Astrocyte of the spinal cord (primary cell): ENCODE measurements around the gene DHTKD1.

Experiments
- DNase-seq: peaks from one replicate; pipeline ENCODE4 v3.0.0; 2011; ENCODE audit warnings: low read depth, low spot score
- H3K4me3 ChIP-seq: 2 replicates; pipeline ENCODE4 v1.5.1; 2011; ENCODE audit warnings: low read depth, mild to moderate bottlenecking, low read length, moderate library complexity
- CTCF ChIP-seq: IDR thresholded peaks from 2 replicates; pipeline ENCODE4 v1.5.1; 2012; ENCODE audit warnings: low read depth, mild to moderate bottlenecking, low read length, inconsistent platforms
- in situ Hi-C: cut with HindIII; loops from 2 replicates; pipeline ENCODE4 v1.10.0; 2017; ENCODE audit warnings: low sequenced_read_pairs

The DHTKD1 gene

GRCh38 chr10:12156367-12157123 lies 87.8 kb downstream of the DHTKD1 start:
- no peak overlapping the region for H3K4me3 ChIP-seq
- in situ Hi-C loops = no loop called here
- no peak for DNase-seq
- no peak for TF ChIP-seq CTCF

GRCh38 chr10:12158111-12158510 lies 89.4 kb downstream of the DHTKD1 start:
- in situ Hi-C loops = no loop called here
- no peak overlapping the region for H3K4me3 ChIP-seq
- no peak for DNase-seq
- no peak for TF ChIP-seq CTCF

- in situ Hi-C loops = no loop called here
- DNase-seq = no peak
- no peak for TF ChIP-seq CTCF
- no peak overlapping the region for H3K4me3 ChIP-seq
These were observed 91.9 kb downstream of the DHTKD1 start for GRCh38 chr10:12160664-12161063.

GRCh38 chr10:12162927-12163326 lies 94.2 kb downstream of the DHTKD1 start:
- DNase-seq = no peak
- no peak for TF ChIP-seq CTCF
- no peak overlapping the region for H3K4me3 ChIP-seq
- in situ Hi-C loops = no loop called here

GRCh38 chr10:12164085-12164484 lies 95.3 kb downstream of the DHTKD1 start:
- no peak for TF ChIP-seq CTCF
- DNase-seq = no peak
- no peak overlapping the region for H3K4me3 ChIP-seq
- in situ Hi-C loops = no loop called here

- H3K4me3 ChIP-seq = no peak overlapping the region
- in situ Hi-C loops = no loop called here
- DNase-seq = no peak
- TF ChIP-seq CTCF = no peak
These were observed 96.3 kb downstream of the DHTKD1 start for GRCh38 chr10:12165036-12165435.
